ENCODE measurements around the gene DLG5. TPM values are rescaled to one million over a fixed set of nuclear protein-coding genes. Genes with fewer than 3 reads are reported as not detected.

Gene DLG5
- total RNA-seq, 1 donor from 2014 or later: 22.2 TPM

- no peaks in the 10 kb centered on the region for H3K9me3 ChIP-seq (ENCODE audit: low read depth)
- H3K27ac ChIP-seq: no peak overlapping the region
- H3K9ac ChIP-seq: no peak overlapping the region
- H4K20me1 ChIP-seq (ENCODE audit: low read depth): no peaks in the 10 kb centered on the region
- Mint-ChIP-seq H3K36me3 (peaks cover 35% of the 10 kb centered on the region), H3K4me3 (no peak overlapping the region), H3K9me3 (no peaks in the 10 kb centered on the region), H3K27me3 (ENCODE audit: insufficient read depth, low read depth) (no peaks in the 10 kb centered on the region), H3K27ac (no peak overlapping the region), H3K4me1 (no peaks in the 10 kb centered on the region)
- no peaks in the 10 kb centered on the region for H3K27me3 ChIP-seq
- DNase-seq (ENCODE audit: low spot score): no peak
- no peaks in the 10 kb centered on the region for H3F3A ChIP-seq (ENCODE audit: low read depth)
- peaks cover 3% of the 10 kb centered on the region for H3K36me3 ChIP-seq
- no peak overlapping the region for H2AFZ ChIP-seq (replicated peaks)
- H3K79me2 ChIP-seq (ENCODE audit: low read depth): no peaks in the 10 kb centered on the region
- TF ChIP-seq EZH2phosphoT487 (IDR thresholded peaks at IDR 0.05) (no peak), CTCF (IDR thresholded peaks at IDR 0.05) (no peak), EZH2 (IDR thresholded peaks at IDR 0.05) (no peak)
- no peaks in the 10 kb centered on the region for H3K4me1 ChIP-seq
- no peak overlapping the region for H3K4me3 ChIP-seq
- H3K4me2 ChIP-seq: no peak overlapping the region
Measured at GRCh38 chr10:77819210-77820112, 107.1 kb downstream of the DLG5 start.

GRCh38 chr10:77818378-77818777, 108.2 kb downstream of the DLG5 start:
- no peaks in the 10 kb centered on the region for H3K4me1 ChIP-seq
- H3K27ac ChIP-seq: no peak overlapping the region
- no peak overlapping the region for H3K4me3 ChIP-seq
- no peak for DNase-seq (ENCODE audit: low spot score)
- no peak overlapping the region for H2AFZ ChIP-seq (replicated peaks)
- no peak overlapping the region for H3K27ac Mint-ChIP-seq
- H3K9me3 Mint-ChIP-seq: no peaks in the 10 kb centered on the region
- no peak for TF ChIP-seq EZH2 (IDR thresholded peaks at IDR 0.05)
- no peak for TF ChIP-seq CTCF (IDR thresholded peaks at IDR 0.05)
- H3F3A ChIP-seq (ENCODE audit: low read depth): no peaks in the 10 kb centered on the region
- H3K36me3 Mint-ChIP-seq: peaks cover 31% of the 10 kb centered on the region
- H3K36me3 ChIP-seq: peaks cover 3% of the 10 kb centered on the region
- H3K9ac ChIP-seq: no peak overlapping the region
- no peak overlapping the region for H3K4me2 ChIP-seq
- no peaks in the 10 kb centered on the region for H3K9me3 ChIP-seq (ENCODE audit: low read depth)
- no peaks in the 10 kb centered on the region for H4K20me1 ChIP-seq (ENCODE audit: low read depth)
- no peak overlapping the region for H3K4me3 Mint-ChIP-seq
- H3K27me3 ChIP-seq: no peaks in the 10 kb centered on the region
- H3K4me1 Mint-ChIP-seq: no peaks in the 10 kb centered on the region
- H3K27me3 Mint-ChIP-seq (ENCODE audit: insufficient read depth, low read depth): no peaks in the 10 kb centered on the region
- no peaks in the 10 kb centered on the region for H3K79me2 ChIP-seq (ENCODE audit: low read depth)

GRCh38 chr10:77817541-77817940, 109.0 kb downstream of the DLG5 start:
- no peaks in the 10 kb centered on the region for H3K27me3 ChIP-seq
- peaks cover 31% of the 10 kb centered on the region for H3K36me3 Mint-ChIP-seq
- H3K27me3 Mint-ChIP-seq (ENCODE audit: insufficient read depth, low read depth): no peaks in the 10 kb centered on the region
- H3K4me3 Mint-ChIP-seq: no peak overlapping the region
- H3K4me2 ChIP-seq: no peak overlapping the region
- H3F3A ChIP-seq (ENCODE audit: low read depth): no peaks in the 10 kb centered on the region
- H3K79me2 ChIP-seq (ENCODE audit: low read depth): no peaks in the 10 kb centered on the region
- H3K27ac Mint-ChIP-seq: no peak overlapping the region
- peaks cover 3% of the 10 kb centered on the region for H3K36me3 ChIP-seq
- no peaks in the 10 kb centered on the region for H3K4me1 ChIP-seq
- TF ChIP-seq EZH2 (IDR thresholded peaks at IDR 0.05) (no peak), EZH2phosphoT487 (IDR thresholded peaks at IDR 0.05) (no peak), CTCF (IDR thresholded peaks at IDR 0.05) (no peak)
- no peaks in the 10 kb centered on the region for H3K9me3 ChIP-seq (ENCODE audit: low read depth)
- no peak overlapping the region for H2AFZ ChIP-seq (replicated peaks)
- no peaks in the 10 kb centered on the region for H3K4me1 Mint-ChIP-seq
- no peak overlapping the region for H3K9ac ChIP-seq
- H4K20me1 ChIP-seq (ENCODE audit: low read depth): no peaks in the 10 kb centered on the region
- DNase-seq (ENCODE audit: low spot score): no peak
- H3K27ac ChIP-seq: no peak overlapping the region
- H3K9me3 Mint-ChIP-seq: no peaks in the 10 kb centered on the region
- H3K4me3 ChIP-seq: no peak overlapping the region
